T47D (cell line): Measurements from ENCODE around the gene TTC12.

Experiments used
- DNase-seq, 2 experiments: peaks; one replicate each; pipeline versions ENCODE4 v3.0.0 to v3.0.0-alpha.2; 2011 to 2012; ENCODE audit warnings: low read depth in 1 of 2, low spot score in 1 of 2
- JUND ChIP-seq: IDR thresholded peaks from 2 replicates; pipeline ENCODE4 v1.6.1; 2012; ENCODE audit warnings: low read depth
- in situ Hi-C: cut with HindIII; loops from 2 replicates; pipeline ENCODE4 v1.10.0; 2016; ENCODE audit warnings: low sequenced_read_pairs, low pct_unique_long_range_greater_than_20kb

The TTC12 gene

DNA sequence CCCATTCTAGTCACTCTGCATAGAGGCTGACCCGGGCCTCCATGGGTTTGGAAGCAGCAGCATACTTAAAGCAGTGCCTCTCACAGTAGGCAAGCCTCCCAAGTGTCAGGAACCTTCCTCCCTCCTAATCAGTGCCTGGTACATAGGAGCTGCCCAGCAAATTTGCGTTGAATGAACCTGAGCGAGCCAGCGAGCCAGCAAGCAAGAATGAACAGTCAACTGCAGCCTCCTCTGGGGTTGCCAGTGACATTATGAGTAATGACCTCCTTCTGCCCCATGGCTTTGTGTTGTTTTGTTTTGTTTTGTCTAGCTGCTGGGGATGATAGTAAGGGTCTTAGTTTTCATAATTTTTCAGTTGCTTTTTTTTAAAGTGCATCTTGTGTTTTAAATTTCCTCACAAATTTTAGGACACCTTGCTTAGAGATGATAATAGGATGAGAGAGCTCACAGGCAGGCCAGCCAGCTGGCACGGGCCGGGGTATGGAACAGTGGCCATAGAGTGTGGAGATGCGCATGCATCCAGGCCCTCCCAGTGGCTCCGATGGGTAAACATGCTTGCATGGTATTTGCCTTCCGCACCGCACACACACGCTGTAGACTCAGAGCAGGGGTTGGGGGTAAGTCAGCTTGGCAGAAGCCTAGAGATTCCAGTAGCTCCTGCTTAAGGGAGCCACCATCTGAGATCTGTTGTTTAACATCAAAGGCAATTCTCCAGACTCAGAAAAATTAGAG lies 36.1 kb downstream of the TTC12 start:
- TF ChIP-seq JUND: no peak
- no peak for DNase-seq
- in situ Hi-C loops: no loop called here

DNA sequence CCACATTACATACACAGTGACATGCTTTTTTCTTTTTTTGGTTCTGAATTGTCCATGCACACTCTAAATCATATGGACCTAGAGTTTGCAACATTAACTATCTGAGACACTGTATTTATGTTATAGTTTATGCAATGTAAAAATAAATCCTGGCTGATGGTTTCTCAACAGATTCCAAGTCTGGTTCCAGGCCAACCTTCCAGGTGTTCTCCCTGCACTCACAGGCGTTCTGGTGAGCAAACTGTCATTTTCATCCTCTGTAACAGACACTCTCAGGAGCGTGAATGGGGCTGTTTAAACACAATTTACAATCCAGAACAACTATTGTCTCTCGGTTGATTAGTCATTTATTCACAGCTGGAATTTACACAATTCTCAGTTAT lies 36.7 kb downstream of the TTC12 start:
- no peak for DNase-seq
- in situ Hi-C loops: no loop called here
- no peak for TF ChIP-seq JUND

GRCh38 chr11:113351480-113351879 lies 37.1 kb downstream of the TTC12 start:
- in situ Hi-C loops: no loop called here
- TF ChIP-seq JUND: no peak
- DNase-seq: no peak

- no peak for DNase-seq
- TF ChIP-seq JUND: no peak
- in situ Hi-C loops: no loop called here
Measured at GRCh38 chr11:113356203-113356602, 41.8 kb downstream of the TTC12 start.

DNA sequence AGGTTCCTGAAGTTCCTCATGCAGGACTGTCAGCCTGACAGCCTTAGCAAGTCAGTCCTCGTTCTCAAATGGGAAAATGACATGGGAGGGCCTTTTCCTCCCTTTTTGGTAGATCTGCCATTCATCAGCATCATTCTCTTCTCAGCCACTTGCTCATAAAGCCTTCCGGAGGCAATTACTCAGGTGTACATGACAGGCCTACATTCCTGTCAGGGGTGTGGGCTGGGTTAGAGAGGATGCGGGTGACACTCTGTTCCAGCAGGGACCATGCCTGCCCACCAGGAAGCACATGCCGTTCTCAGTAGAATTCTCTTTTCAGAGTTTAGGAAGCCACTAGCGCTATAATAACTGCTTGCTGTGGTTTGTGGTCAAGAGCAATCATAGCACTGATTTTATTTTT lies 49.0 kb downstream of the TTC12 start:
- no peak for TF ChIP-seq JUND
- no peak for DNase-seq
- in situ Hi-C loops: no loop called here

DNA sequence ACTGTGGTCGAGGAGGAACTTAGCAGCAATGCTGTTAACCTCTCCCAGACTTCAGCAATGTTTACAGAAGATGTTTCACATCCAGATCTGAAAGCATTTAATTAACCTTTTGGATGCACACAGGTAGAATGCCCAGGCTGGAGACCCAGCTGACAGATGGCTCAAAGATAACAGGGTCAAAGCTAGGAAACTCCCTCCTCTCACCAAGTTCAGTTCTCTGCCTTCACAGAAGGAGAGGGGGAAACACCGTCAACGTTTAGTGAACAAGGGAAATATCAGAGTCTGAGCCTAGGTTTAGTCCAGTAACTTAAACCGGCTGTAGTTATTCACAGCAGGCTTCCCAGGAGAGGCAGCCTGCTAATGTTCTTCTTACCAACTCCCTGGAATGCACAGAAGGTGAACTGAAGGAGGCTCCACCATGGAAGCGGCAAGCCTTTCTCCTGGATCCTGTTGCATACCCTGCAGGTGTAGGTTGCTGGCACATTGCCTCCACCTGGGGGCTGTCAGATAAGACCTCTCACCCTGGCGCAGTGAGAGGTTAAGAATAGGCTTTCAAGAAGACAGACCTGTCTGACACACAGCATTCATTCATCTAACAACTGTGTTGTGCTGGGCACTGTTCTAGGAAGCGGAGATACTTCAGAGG lies 49.7 kb downstream of the TTC12 start:
- in situ Hi-C loops: no loop called here
- TF ChIP-seq JUND: no peak
- no peak for DNase-seq

- in situ Hi-C loops: no loop called here
- DNase-seq: no peak
Measured at GRCh38 chr11:113365895-113366294, 51.5 kb downstream of the TTC12 start.

DNA sequence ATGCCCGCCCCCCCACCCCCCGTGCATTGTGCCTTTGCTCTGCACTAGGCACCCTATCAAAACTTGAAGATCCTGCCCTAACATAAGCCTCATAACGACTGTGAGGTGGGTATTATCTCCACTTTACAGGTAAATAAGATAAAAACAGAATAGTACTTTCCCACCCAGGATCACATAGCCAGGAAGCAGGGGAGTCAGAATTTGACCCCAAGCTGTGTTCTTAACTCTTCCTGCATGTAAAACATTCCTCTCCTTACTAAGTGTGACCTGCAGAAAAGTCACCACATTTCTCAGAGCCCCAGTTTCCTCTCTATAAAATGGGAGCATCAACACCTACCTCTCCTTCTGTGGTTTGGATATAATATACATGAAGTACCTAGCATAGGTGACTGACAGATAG lies 55.0 kb downstream of the TTC12 start:
- no peak for TF ChIP-seq JUND

More at GRCh38 chr11:113365895-113366294, 51.5 kb downstream of the TTC12 start:
- TF ChIP-seq JUND: no peak

GRCh38 chr11:113370634-113371033 lies 56.3 kb downstream of the TTC12 start:
- no peak for TF ChIP-seq JUND
- DNase-seq: no peak
- in situ Hi-C loops: no loop called here

More for the DNA sequence above, 55.0 kb downstream of the TTC12 start:
- in situ Hi-C loops: no loop called here
- DNase-seq: no peak

GRCh38 chr11:113372309-113372708 lies 57.9 kb downstream of the TTC12 start:
- in situ Hi-C loops: no loop called here
- DNase-seq: no peak
- TF ChIP-seq JUND: no peak

GRCh38 chr11:113373306-113373705 lies 58.9 kb downstream of the TTC12 start:
- TF ChIP-seq JUND: no peak
- in situ Hi-C loops: no loop called here
- no peak for DNase-seq

- TF ChIP-seq JUND: no peak
- no peak for DNase-seq
- in situ Hi-C loops: no loop called here
Measured at GRCh38 chr11:113373981-113374560, 59.7 kb downstream of the TTC12 start.

DNA sequence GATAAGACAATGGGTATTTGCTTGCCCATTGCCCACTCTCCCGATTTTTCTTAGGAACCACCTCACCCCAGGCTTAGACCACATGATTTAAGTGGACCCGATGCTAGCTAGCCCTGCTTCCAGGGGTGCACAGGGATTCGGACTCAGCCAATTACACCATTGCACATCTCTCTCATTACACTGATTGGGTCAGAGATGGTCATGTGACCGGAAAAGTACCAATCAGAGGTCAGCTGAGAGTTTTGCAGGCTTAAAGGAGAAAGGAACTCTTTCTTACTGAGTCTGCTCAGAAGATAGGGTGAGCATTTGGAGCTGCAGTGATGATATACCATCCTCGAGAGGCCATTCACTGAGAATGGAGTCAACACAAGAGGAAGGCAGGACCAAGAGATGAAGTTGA lies 61.0 kb downstream of the TTC12 start:
- no peak for TF ChIP-seq JUND
- in situ Hi-C loops: no loop called here
- no peak for DNase-seq
